Stomach (tissue), 9 donors: Measurements from ENCODE around the gene SSH2. TPM values are rescaled to one million over a fixed set of nuclear protein-coding genes. Genes with fewer than 3 reads are reported as not detected.
A peak's percentile ranks its signal among the peaks of the same experiment; 100 is the strongest.

ENCODE experiments used
- DNase-seq, 2 donors: peaks; one replicate each; pipeline versions ENCODE4 v3.0.0 to v3.0.0-alpha.2; 2013 to 2019
- H3K27ac ChIP-seq, 5 donors: fragments of 200-600 bp in 4 of 5; sonication (generic) in 4 of 5; one replicate each; pipeline ENCODE4 v1.5.1; 2013 to 2019; ENCODE audit warnings: mild to moderate bottlenecking in 1 of 5, moderate library complexity in 1 of 5
- H3K27me3 ChIP-seq, 3 donors: fragments of 200-600 bp; sonication (generic); one replicate each; pipeline ENCODE4 v1.5.1; 2017 to 2019; ENCODE audit warnings: mixed run types in 1 of 3
- H3K36me3 ChIP-seq, 4 donors: fragments of 200-600 bp; sonication (generic); 1 replicate in 3 of 4; 2 replicates in 1 of 4; pipeline ENCODE4 v1.5.1; 2016 to 2019
- H3K4me1 ChIP-seq, 4 donors: fragments of 200-600 bp; sonication (generic); one replicate each; pipeline ENCODE4 v1.5.1; 2016 to 2019
- H3K4me3 ChIP-seq, 4 donors: fragments of 200-600 bp; sonication (generic) in 3 of 4; one replicate each; pipeline ENCODE4 v1.5.1; 2016 to 2019; ENCODE audit warnings: mild to moderate bottlenecking in 1 of 4
- H3K9me3 ChIP-seq, 4 donors: fragments of 200-600 bp; sonication (generic); one replicate each; pipeline ENCODE4 v1.5.1; 2016 to 2019
- EP300 ChIP-seq: sonication (generic); formaldehyde crosslinking; IDR thresholded peaks from one replicate; pipeline ENCODE4 v1.6.1; 2017; ENCODE audit warnings: antibody characterized with exemption
- POLR2A ChIP-seq, 4 donors: fragments of 450-650 bp; IDR thresholded peaks; one replicate each; pipeline ENCODE4 v1.6.1; 2016; ENCODE audit warnings: antibody characterized with exemption in 4 of 4, control low read depth in 2 of 4, mild to moderate bottlenecking in 1 of 4, moderate library complexity in 1 of 4
- POLR2AphosphoS5 ChIP-seq, 3 donors: sonication (generic); formaldehyde crosslinking; IDR thresholded peaks; one replicate each; pipeline ENCODE4 v1.6.1; 2016; ENCODE audit warnings: antibody characterized with exemption in 3 of 3
- WGBS, 5 donors: extraction: QIAGEN DNeasy Blood & Tissue Kit in 3 of 5; methylation state at CpG; one replicate each; pipeline versions ENCODE4 v1.1.5 to v1.1.7; 2013 to 2018; 5-methylcytosine and 5-hydroxymethylcytosine counted together
- intact Hi-C: fragments of 100-400 bp; cut with DNase I; formaldehyde crosslinking; loops from one replicate; pipeline ENCODE4 v1.15.1; 2023; ENCODE audit warnings: low total_unique reads
- polyA plus RNA-seq, 3 donors: library from polyadenylated mRNA; stranded (reverse); fragments of 200-250 nt; gene quantifications; one replicate each; pipeline ENCODE4 v1.2.3, GENCODE V29; 2013
- total RNA-seq, 5 donors: library from RNA; depleted of rRNA; stranded (reverse); fragments of >200 nt; gene quantifications; one replicate each; pipeline versions ENCODE4 v1.1.0 to v1.2.3, GENCODE V29; 2014 to 2016
- TF ChIP-seq, protein P1 (sequence below), 7 experiments: fragments of 450-650 bp in 4 of 7; fragments of 200-600 bp in 3 of 7; sonication (generic) in 3 of 7; IDR thresholded peaks; one replicate each; pipeline ENCODE4 v1.5.1; 2016 to 2019; ENCODE audit warnings: antibody characterized with exemption in 7 of 7, control low read depth in 2 of 7, mild to moderate bottlenecking in 1 of 7
- donor health status: healthy with polysubstance abuse.
- donor health status: Bipolar disorder and iron deficiency.
- donor health status: healthy.

The SSH2 gene
- total and polyA plus RNA-seq, 8 donors = 7.8 to 44.9 (median 24.1) TPM

GRCh38 chr17:29616300-29617048 lies 313.6 kb downstream of the SSH2 start:
- TF ChIP-seq, protein P1, sequence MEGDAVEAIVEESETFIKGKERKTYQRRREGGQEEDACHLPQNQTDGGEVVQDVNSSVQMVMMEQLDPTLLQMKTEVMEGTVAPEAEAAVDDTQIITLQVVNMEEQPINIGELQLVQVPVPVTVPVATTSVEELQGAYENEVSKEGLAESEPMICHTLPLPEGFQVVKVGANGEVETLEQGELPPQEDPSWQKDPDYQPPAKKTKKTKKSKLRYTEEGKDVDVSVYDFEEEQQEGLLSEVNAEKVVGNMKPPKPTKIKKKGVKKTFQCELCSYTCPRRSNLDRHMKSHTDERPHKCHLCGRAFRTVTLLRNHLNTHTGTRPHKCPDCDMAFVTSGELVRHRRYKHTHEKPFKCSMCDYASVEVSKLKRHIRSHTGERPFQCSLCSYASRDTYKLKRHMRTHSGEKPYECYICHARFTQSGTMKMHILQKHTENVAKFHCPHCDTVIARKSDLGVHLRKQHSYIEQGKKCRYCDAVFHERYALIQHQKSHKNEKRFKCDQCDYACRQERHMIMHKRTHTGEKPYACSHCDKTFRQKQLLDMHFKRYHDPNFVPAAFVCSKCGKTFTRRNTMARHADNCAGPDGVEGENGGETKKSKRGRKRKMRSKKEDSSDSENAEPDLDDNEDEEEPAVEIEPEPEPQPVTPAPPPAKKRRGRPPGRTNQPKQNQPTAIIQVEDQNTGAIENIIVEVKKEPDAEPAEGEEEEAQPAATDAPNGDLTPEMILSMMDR (IDR thresholded peaks at IDR 0.05) = no peak
- TF ChIP-seq EP300 (no peak), POLR2AphosphoS5 (IDR thresholded peaks at IDR 0.05) (no peak), POLR2A (IDR thresholded peaks at IDR 0.05) (no peak)
- no peak for DNase-seq
- intact Hi-C loops = no loop called here
- H3K27ac ChIP-seq = peak overlapping the region in 1 of 5 donors; percentile 69
- H3K36me3 ChIP-seq = no peaks in the 10 kb centered on the region
- H3K9me3 ChIP-seq = no peaks in the 10 kb centered on the region
- peak overlapping the region; percentile 39 to 58 (median 44) for H3K4me3 ChIP-seq
- peaks cover 0 to 66% (median 22%) of the 10 kb centered on the region in 3 donors for H3K27me3 ChIP-seq
- WGBS, 5 donors = 17 to 29% (median 20%) methylated on average over 28 to 32 of the region's 32 CpGs
- peaks cover 53 to 71% (median 60%) of the 10 kb centered on the region in 4 donors for H3K4me1 ChIP-seq

GRCh38 chr17:29615492-29616299 lies 314.3 kb downstream of the SSH2 start:
- intact Hi-C loops = no loop called here
- TF ChIP-seq POLR2AphosphoS5 (IDR thresholded peaks at IDR 0.05) = peak; percentile 41 to 83 (median 60)
- TF ChIP-seq POLR2A (IDR thresholded peaks at IDR 0.05) = no peak
- peaks cover 53 to 71% (median 59%) of the 10 kb centered on the region in 4 donors for H3K4me1 ChIP-seq
- WGBS, 5 donors = 1 to 3% (median 2%) methylated on average over 36 to 74 of the region's 74 CpGs
- peak; percentile 92 to 95 for DNase-seq
- peak overlapping the region; percentile 39 to 58 (median 42) for H3K4me3 ChIP-seq
- no peaks in the 10 kb centered on the region for H3K9me3 ChIP-seq
- no peaks in the 10 kb centered on the region for H3K36me3 ChIP-seq
- peak overlapping the region in 3 of 5 donors; percentile 46 to 69 (median 58) for H3K27ac ChIP-seq
- peaks cover 0 to 66% (median 22%) of the 10 kb centered on the region in 3 donors for H3K27me3 ChIP-seq

DNA sequence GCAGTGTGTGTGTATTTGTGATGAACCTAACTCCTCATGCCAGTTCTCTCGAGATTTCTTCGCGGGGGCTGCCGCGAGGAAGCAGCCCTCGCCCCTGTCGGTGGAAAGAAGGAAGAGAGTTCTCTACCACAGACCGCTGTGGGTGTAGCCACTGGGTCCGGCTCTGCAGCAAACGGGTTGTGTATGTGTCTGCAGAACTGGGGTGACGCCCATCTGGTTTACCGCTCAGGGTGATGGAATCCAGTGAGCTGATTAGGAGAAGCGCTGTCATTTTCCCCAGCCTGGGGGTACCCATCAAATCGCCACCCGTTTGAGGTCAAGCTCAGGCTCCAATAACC lies 315.0 kb downstream of the SSH2 start:
- Histone ChIP-seq H3K27me3 (peaks cover 0 to 66% (median 22%) of the 10 kb centered on the region in 3 donors), H3K4me1 (peaks cover 53 to 71% (median 59%) of the 10 kb centered on the region in 4 donors), H3K9me3 (no peaks in the 10 kb centered on the region), H3K36me3 (no peaks in the 10 kb centered on the region), H3K27ac (peak overlapping the region in 3 of 5 donors; percentile 46 to 69 (median 58)), H3K4me3 (peak overlapping the region; percentile 39 to 58 (median 42))
- no peak for TF ChIP-seq POLR2A (IDR thresholded peaks at IDR 0.05)
- TF ChIP-seq EP300 = no peak
- TF ChIP-seq, protein P1 (IDR thresholded peaks at IDR 0.05) = no peak
- TF ChIP-seq POLR2AphosphoS5 (IDR thresholded peaks at IDR 0.05) = no peak
- intact Hi-C loops = no loop called here
- DNase-seq = peak in 1 of 2 donors; percentile 69
- WGBS, 5 donors = 7 to 38% (median 11%) methylated on average over 11 to 15 of the region's 15 CpGs

DNA sequence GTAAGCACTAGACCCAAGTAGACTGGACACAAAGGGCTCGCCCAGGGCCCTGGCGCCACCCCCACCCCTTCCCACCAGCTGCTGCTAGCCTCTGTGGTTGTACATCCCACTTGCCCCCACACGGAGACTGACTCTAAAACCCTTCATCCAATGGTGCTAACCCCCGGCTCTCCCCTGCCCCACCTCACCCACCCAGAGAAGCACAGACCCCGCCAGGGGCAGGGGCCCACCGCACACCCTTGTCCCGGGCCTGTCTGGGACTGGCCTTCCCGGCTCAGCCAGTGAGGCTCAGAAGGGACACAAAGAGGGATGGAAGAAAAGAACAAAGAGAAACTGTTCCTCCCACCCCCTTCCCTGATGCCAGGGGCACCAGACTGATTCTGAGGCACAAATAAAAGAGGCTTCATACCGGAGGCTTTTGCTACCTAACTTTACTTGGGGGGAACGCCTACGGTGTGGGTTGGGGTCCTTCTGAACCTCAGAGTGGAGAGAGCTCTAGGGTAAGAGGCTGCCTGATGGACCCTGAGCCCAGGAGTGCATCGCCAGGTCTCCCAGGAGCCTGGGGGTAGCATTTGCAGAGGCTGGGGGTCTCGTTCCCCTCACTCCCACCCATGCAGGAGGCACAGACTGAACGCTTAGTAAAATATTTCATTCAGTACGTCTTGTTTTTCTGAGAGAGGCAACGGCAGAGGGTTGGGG lies 315.5 kb downstream of the SSH2 start:
- intact Hi-C loops = no loop called here
- Histone ChIP-seq H3K36me3 (no peaks in the 10 kb centered on the region), H3K9me3 (no peaks in the 10 kb centered on the region), H3K27ac (no peak overlapping the region), H3K4me1 (peaks cover 53 to 70% (median 59%) of the 10 kb centered on the region in 4 donors), H3K27me3 (peaks cover 0 to 66% (median 22%) of the 10 kb centered on the region in 3 donors), H3K4me3 (peak overlapping the region in 1 of 4 donors; percentile 58)
- no peak for DNase-seq
- TF ChIP-seq POLR2A (IDR thresholded peaks at IDR 0.05) (no peak), EP300 (no peak), POLR2AphosphoS5 (IDR thresholded peaks at IDR 0.05) (no peak)
- TF ChIP-seq, protein P1 (IDR thresholded peaks at IDR 0.05) = no peak
- WGBS, 5 donors = 46 to 66% (median 53%) methylated on average over 16 of the region's 16 CpGs
